ENCODE measurements around the gene PIM2.

Gene PIM2

DNA sequence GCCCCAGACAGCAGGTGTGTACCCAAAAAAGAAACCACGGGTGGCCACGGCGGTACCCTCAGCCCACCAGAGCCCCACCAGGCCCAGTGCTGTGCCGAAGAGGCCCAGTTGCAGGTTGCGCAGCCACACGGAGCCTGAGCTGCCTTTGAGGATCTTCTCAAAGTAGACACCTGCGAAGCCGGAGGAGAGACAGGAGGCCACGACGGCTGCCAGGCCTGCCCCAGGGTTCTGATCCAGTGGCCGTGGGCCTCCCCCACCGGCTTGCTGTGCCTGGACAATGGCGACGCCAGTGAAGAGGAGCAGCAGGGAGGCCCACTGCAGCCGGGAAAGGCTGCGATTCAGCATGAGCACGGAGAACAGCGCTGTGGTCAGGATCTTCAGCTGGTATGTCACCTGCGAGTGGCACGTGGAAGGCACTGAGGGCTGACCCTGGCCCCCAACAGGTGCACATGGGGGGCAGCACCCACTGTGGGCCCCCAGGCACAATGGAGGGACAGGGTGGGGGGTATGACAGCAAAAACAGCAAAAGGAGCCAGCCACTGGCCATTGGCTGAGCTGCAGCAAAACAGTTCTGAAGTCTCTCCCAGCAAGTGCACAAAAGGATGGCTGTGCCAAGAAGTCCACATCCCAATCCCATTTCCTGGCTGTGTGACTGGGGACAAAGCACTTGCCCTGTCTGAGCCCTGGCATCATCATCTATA lies 13.6 kb downstream of the PIM2 start:
- DNase-seq, result no peak
- no peaks in the 10 kb centered on the region for H3K27me3 ChIP-seq (replicated peaks; ENCODE audit: insufficient read depth, low read length)
- H3K4me2 ChIP-seq (ENCODE audit: low read depth, low read length), result no peak overlapping the region
- H3F3A ChIP-seq (ENCODE audit: insufficient read depth, low read length), result no peaks in the 10 kb centered on the region
- no peaks in the 10 kb centered on the region for H3K9me2 ChIP-seq (replicated peaks; ENCODE audit: insufficient read depth, low read length)
- no peaks in the 10 kb centered on the region for H3K9me3 ChIP-seq (replicated peaks; ENCODE audit: insufficient read depth, low read length)
- H3K79me2 ChIP-seq (ENCODE audit: low read length), result peaks cover 9% of the 10 kb centered on the region
- H2AFZ ChIP-seq (ENCODE audit: low read length), result no peak overlapping the region
- no peak for TF ChIP-seq EZH2phosphoT487 (IDR thresholded peaks at IDR 0.05; ENCODE audit: low read length)
- TF ChIP-seq CTCF (IDR thresholded peaks at IDR 0.05; ENCODE audit: low read length), result no peak
- TF ChIP-seq EZH2 (optimal IDR thresholded peaks at IDR 0.05; ENCODE audit: low read depth, low read length), result no peak
- no peak overlapping the region for H3K4me3 ChIP-seq (ENCODE audit: low read length)
- H3K36me3 ChIP-seq (replicated peaks; ENCODE audit: insufficient read depth, low read length), result no peaks in the 10 kb centered on the region
- H3K4me1 ChIP-seq (ENCODE audit: low read length), result no peaks in the 10 kb centered on the region
- H3K9ac ChIP-seq (ENCODE audit: low read length), result no peak overlapping the region
- no peaks in the 10 kb centered on the region for H4K20me1 ChIP-seq (ENCODE audit: insufficient read depth, low read length)
- H3K27ac ChIP-seq (ENCODE audit: low read length), result no peak overlapping the region

DNA sequence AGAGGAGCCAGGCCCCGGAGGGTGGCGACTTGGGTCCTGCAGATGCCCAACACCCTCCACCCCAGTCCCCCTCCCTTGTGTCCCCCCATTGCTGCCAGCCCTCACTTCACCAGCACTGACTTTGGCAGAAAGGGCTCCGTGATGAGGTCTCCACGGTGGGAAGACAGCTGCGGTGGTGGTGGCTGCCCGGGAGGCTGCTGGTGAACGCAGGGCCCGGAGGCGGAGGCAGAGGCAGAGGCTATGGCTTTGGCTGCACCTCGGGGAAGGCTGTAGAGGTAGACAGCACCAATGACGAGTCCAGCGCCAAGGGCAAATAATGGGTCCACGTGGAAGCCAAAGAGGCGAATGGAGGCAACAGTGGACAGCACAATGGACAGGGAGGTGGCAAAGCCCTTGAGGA lies 14.2 kb downstream of the PIM2 start:
- no peaks in the 10 kb centered on the region for H3K36me3 ChIP-seq (replicated peaks; ENCODE audit: insufficient read depth, low read length)

GRCh38 chrX:48904180-48904579 lies 14.6 kb downstream of the PIM2 start:
- Histone ChIP-seq H3K9me3 (replicated peaks; ENCODE audit: insufficient read depth, low read length) (no peaks in the 10 kb centered on the region), H3K79me2 (ENCODE audit: low read length) (peaks cover 18% of the 10 kb centered on the region), H3K4me2 (ENCODE audit: low read depth, low read length) (no peak overlapping the region), H3K27me3 (replicated peaks; ENCODE audit: insufficient read depth, low read length) (no peaks in the 10 kb centered on the region), H2AFZ (ENCODE audit: low read length) (no peak overlapping the region), H3F3A (ENCODE audit: insufficient read depth, low read length) (no peaks in the 10 kb centered on the region), H3K36me3 (replicated peaks; ENCODE audit: insufficient read depth, low read length) (no peaks in the 10 kb centered on the region), H3K27ac (ENCODE audit: low read length) (no peak overlapping the region), H3K4me1 (ENCODE audit: low read length) (no peaks in the 10 kb centered on the region), H3K9me2 (replicated peaks; ENCODE audit: insufficient read depth, low read length) (no peaks in the 10 kb centered on the region), H4K20me1 (ENCODE audit: insufficient read depth, low read length) (no peaks in the 10 kb centered on the region), H3K4me3 (ENCODE audit: low read length) (no peak overlapping the region), H3K9ac (ENCODE audit: low read length) (no peak overlapping the region)
- no peak for DNase-seq
- TF ChIP-seq CTCF (IDR thresholded peaks at IDR 0.05; ENCODE audit: low read length), result no peak
- no peak for TF ChIP-seq EZH2phosphoT487 (IDR thresholded peaks at IDR 0.05; ENCODE audit: low read length)
- no peak for TF ChIP-seq EZH2 (optimal IDR thresholded peaks at IDR 0.05; ENCODE audit: low read depth, low read length)

More for the DNA sequence above, 14.2 kb downstream of the PIM2 start:
- Histone ChIP-seq H4K20me1 (ENCODE audit: insufficient read depth, low read length) (no peaks in the 10 kb centered on the region), H3F3A (ENCODE audit: insufficient read depth, low read length) (no peaks in the 10 kb centered on the region), H3K9me2 (replicated peaks; ENCODE audit: insufficient read depth, low read length) (no peaks in the 10 kb centered on the region), H3K4me1 (ENCODE audit: low read length) (no peaks in the 10 kb centered on the region), H3K4me2 (ENCODE audit: low read depth, low read length) (no peak overlapping the region), H3K4me3 (ENCODE audit: low read length) (no peak overlapping the region), H3K9ac (ENCODE audit: low read length) (no peak overlapping the region), H3K79me2 (ENCODE audit: low read length) (peaks cover 14% of the 10 kb centered on the region), H2AFZ (ENCODE audit: low read length) (no peak overlapping the region), H3K27ac (ENCODE audit: low read length) (no peak overlapping the region), H3K9me3 (replicated peaks; ENCODE audit: insufficient read depth, low read length) (no peaks in the 10 kb centered on the region), H3K27me3 (replicated peaks; ENCODE audit: insufficient read depth, low read length) (no peaks in the 10 kb centered on the region)
- TF ChIP-seq EZH2phosphoT487 (IDR thresholded peaks at IDR 0.05; ENCODE audit: low read length) (no peak), CTCF (IDR thresholded peaks at IDR 0.05; ENCODE audit: low read length) (no peak), EZH2 (optimal IDR thresholded peaks at IDR 0.05; ENCODE audit: low read depth, low read length) (no peak)
- no peak for DNase-seq

Measured in MM.1S (cell line).